Measurements from ENCODE around the gene FRAT2.
"Not testable (repeated sequence)": the region's sequence is repeated elsewhere in the genome, so short reads cannot be mapped to it uniquely, and the experiment has no call there.

FRAT2 gene

GRCh38 chr10:97290576-97291356 is 43.8 kb downstream of the FRAT2 start:
- not testable (repeated sequence) for DNase-seq

GRCh38 chr10:97290076-97290475 is 44.5 kb downstream of the FRAT2 start:
- not testable (repeated sequence) for DNase-seq
